Measurements from ENCODE around the gene RNASEH2C.
"Not testable (repeated sequence)": the region's sequence is repeated elsewhere in the genome, so short reads cannot be mapped to it uniquely, and the experiment has no call there.

The RNASEH2C gene

DNA sequence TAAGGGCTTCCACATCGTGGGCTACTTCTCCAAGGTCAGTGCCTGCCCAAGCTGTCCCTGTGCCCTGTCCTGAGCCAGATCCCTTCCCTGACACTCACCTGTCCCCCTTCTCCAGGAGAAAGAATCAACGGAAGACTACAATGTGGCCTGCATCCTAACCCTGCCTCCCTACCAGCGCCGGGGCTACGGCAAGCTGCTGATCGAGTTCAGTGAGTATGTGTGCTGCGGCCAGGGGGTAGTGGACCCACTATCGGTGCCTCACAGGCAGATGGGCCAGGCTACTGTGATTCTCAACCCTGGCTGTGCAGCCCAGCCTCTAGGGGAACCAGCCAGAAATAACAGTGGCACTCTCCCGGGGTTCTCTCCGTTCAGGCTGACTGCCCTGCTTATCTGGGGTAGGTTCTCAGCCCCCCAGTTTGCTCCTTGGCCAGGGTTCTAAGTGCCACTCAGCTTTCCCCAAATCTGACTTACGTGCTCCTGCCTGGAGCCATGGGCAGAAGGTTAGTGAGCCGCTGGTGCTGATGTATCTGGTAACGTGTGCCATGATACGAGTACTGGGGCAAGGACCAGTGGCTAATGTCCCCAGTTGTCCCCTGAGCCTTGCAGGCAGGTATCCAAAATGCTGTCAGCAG lies 3.7 kb downstream of the RNASEH2C start:
- DNase-seq (ENCODE audit: low read depth) = no peak

DNA sequence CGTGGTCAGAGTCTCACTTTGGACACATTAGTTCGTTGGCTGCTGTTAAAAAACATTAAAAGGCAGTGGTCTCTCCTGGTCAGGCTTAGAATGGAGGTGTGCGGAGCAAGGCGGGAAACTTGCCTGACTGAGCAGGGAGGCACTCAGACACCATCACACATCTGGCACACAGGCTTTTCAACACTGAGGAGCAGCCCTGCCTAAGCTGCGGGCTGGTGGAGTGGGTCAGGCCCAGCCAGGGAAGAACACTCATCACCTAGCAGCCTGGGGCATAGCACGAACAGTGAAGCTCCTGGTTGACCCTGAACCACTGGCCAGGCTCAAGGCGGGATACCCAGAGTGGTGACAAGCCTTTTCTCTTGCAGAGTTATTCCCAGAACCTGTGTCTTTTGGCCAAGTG lies 4.3 kb downstream of the RNASEH2C start:
- DNase-seq (ENCODE audit: low read depth) = no peak

DNA sequence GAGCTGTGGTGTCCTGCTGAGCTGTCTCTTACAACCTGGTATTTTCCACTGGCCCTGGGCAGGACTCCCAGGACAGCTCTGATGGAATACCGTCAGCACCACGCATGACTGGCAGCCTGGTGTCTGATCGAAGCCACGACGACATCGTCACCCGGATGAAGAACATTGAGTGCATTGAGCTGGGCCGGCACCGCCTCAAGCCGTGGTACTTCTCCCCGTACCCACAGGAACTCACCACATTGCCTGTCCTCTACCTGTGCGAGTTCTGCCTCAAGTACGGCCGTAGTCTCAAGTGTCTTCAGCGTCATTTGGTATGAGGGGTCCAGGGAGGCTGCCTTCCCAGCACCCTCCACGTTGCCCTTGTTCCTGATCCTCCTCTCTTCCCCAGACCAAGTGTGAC lies 6.2 kb downstream of the RNASEH2C start:
- DNase-seq (ENCODE audit: low read depth) = no peak

DNA sequence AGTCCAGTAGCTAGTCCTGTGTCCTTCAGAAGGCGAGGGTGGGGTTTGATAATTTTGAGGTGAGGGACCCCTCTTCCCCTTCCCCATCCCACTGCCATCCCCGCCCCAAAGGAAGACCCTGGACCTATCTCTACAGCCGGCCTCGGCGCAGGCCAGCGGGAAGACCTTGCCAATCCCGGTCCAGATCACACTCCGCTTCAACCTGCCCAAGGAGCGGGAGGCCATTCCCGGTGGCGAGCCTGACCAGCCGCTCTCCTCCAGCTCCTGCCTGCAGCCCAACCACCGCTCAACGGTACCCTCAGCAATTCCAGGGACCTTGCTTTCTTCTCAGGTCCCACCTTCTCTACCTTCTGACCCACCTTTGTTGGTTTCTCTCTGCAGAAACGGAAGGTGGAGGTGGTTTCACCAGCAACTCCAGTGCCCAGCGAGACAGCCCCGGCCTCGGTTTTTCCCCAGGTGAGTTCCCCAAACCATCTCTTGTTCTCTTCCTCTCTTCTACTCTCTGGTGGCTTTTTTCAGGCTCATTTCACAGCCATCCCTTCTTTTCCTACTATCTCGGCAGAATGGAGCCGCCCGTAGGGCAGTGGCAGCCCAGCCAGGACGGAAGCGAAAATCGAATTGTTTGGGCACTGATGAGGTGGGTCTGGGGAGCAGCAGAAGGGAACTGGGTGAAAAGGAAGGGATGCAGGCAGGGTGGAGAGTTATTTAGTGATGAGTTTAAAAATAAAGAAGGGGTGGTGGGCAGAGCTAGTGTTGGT lies 7.2 kb downstream of the RNASEH2C start:
- no peak for DNase-seq (ENCODE audit: low read depth)

DNA sequence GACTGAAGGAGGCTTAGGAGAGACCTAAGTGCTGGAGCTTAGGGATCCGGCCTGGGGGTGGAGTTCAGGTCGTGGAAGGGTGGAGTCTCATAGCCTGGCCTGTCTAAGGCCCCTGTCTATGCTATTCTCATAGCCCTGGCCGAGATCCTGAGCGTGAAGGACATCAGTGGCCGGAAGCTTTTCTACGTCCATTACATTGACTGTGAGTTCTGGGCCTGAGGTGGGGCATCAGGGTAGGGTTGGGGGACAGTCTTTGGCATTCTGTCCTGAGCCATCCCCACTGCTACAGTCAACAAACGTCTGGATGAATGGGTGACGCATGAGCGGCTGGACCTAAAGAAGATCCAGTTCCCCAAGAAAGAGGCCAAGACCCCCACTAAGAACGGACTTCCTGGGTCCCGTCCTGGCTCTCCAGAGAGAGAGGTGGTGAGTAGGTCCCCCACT lies 7.9 kb downstream of the RNASEH2C start:
- no peak for DNase-seq (ENCODE audit: low read depth)

DNA sequence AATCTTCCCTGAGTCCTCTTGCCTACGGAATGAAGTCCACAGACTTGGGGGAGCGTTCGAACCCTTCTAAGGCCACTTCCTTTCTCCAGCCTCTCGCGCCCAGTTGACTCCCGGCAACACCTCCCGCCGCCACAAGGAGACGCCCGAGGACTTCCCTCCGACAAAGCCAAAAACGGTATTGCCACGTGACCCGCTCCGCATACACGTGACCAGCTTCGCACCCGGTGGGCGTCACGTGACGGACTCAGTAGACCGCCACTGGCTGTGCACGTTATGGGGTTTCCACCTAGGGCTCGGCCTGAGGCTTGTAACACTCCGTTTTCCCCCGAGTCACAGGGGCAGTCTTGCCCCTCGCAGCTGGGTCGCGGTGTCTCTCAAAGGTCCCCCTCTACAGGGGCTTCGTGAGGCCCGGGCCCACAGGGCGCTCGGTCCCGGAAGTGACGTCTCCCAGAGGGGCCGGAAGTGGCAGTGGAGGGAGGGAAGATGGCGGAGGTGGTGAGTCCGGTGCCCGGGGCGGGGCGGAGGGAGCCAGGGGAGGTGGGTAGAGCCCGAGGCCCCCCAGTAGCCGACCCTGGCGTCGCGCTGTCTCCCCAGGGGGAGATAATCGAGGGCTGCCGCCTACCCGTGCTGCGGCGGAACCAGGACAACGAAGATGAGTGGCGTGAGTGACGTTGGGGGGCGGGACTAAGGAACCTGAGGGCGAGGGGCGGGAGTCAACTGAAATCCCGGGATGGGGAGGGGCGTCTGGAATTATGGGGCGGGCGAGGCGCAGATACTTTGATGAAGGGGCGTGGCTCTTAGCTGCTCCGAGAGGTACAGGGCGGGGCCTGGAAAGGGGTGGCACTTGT lies 8.6 kb downstream of the RNASEH2C start, which contains the start of gene KAT5:
Gene KAT5 (plus strand): TSS at position 468 of the 848 bp plus-strand sequence. CDS start 16 bp downstream, at position 484.
- DNase-seq (ENCODE audit: low read depth) = peak; percentile 98

DNA sequence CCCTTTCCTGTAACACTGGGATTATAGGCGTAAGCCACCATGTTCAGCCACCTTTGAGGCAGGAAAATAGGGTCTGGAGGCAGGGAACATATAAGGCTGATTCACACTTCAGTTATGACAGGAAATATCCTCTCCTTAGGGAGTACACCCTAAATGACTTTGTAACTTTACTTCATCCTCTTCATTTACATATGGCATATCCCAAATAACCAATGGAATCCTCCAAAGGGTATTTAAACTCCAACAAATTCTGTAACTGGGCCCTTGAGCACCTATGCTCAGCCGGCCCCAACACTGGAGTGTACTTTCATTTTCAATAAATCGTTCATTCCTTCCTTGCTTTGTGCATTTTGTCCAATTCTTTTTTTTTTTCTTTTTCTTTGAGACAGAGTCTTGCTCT lies 10.2 kb downstream of the RNASEH2C start:
- DNase-seq (ENCODE audit: low read depth) = no peak

DNA sequence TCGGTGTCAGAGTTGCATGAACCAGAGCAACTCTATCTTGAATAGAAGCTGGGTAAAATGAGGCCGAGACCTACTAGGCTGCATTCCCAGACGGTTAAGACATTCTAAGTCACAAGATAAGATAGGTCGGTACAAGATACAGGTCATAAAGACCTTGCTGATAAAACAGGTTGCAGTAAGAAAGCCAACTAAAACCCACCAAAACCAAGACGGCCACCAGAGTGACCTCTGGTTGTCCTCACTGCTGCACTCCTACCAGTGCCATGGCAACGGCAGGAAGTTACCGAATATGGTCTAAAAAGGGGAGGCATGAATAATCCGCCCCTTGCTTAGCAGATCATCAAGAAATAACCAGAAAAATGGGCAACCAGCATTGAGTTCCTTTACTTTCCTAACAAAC lies 10.9 kb downstream of the RNASEH2C start:
- no peak for DNase-seq (ENCODE audit: low read depth)

DNA sequence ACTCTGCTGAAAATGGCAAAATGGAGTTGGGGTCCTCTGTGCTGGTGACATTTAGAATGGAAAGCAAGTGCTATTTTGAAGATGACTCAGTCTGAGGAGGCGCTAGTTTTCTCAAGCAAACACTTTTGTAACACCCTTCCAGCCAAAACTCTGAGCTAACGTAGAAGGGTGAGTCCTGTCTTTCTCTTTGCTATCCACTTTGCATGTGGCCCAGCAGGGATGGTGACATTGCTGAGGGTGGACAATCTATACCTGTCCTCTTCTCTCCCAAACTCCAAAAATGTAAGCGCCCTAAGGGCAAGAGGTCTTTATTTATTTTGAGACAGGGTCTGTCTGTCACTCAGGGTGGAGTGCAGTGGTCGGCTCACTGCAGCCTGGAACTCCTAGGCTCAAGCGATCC lies 12.1 kb downstream of the RNASEH2C start:
- no peak for DNase-seq (ENCODE audit: low read depth)

DNA sequence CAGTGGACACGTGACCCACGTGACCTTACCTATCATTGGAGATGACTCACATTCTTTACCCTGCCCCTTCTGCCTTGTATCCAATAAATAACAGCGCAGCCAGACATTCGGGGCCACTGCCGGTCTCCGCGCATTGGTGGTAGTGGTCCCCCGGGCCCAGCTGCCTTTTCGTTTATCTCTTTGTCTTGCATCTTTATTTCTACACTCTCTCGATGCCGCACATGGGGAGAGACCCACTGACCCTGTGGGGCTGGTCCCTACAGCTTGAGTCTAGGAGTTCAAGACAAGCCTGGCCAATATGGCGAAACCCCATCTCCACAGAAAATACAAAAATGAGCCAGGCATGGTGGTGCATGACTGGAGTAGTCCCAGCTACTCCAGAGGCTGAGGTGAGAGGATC lies 13.6 kb downstream of the RNASEH2C start:
- DNase-seq (ENCODE audit: low read depth) = not testable (repeated sequence)

DNA sequence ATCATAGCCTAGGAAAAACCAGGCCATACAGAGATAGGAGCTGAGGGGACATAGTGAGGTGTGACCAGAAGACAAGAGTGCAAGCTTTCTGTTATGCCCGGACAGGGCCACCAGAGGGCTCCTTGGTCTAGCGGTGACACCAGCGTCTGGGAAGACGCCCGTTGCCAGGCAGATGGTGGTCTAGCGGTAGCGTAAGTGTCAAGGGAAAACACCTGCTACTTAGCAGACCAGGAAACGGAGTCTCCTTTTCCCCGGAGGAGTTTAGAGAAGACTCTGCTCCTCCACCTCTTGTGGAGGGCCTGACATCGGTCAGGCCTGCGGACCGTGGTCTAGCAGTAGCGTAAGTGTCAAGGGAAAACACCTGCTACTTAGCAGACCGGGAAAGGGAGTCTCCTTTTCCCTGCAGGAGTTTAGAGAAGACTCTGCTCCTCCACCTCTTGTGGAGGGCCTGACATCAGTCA lies 14.3 kb downstream of the RNASEH2C start:
- peak; percentile 69 for DNase-seq (ENCODE audit: low read depth)

DNA sequence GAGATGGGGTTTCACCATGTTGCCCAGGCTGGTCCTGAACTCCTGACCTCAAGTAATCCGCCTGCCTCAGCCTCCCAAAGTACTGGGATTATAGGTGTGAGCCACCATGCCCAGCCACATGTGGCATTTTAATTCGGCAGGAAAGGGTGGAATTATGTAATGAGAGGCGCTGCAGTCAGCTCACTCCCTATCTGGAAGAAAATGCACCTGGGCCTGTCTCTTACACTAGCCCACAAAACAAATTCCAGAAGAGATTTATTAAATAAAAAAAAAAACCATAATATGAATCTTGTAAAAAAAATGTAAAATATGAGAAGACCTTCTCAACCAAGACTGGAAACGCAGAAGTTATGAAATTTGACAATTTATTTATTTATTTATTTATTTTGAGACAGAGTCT lies 16.8 kb downstream of the RNASEH2C start:
- no peak for DNase-seq (ENCODE audit: low read depth)

DNA sequence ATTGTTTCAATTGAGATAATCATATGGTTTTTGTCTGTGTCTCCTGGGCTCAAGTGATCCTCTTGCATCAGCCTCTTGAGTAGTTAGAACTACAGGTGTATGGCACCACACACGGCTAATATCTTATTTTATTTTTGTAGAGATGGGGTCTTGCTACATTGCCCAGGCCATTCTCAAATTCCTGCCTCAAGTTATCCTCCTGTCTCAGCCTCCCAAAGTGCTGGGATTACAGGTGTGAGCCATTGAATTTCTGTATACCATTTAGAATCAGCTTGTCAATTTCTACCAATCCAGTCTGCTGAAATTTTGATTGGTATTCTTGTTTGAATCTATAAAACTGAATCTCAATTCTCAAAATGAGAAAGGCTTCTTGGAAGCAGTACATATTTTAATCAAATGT lies 18.9 kb downstream of the RNASEH2C start:
- DNase-seq (ENCODE audit: low read depth) = no peak

DNA sequence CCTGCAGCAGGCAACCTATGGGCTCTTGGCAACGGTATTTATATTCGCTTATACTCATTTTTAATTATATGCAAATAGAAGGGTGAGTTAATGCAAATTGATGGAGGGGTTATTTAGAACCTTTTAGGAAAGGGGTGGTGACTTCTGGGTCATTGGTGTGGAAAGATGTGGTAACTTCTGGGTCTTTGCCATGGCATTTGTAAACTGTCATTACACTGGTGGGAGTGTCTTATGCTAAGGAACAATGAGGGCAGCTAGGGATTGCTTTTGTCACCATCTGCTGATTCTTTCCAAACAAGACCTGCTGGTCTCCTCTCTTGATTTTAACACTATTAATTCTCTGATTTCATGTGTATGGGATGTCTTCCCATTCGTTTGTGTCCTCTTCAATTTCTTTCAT lies 20.2 kb downstream of the RNASEH2C start:
- no peak for DNase-seq (ENCODE audit: low read depth)

DNA sequence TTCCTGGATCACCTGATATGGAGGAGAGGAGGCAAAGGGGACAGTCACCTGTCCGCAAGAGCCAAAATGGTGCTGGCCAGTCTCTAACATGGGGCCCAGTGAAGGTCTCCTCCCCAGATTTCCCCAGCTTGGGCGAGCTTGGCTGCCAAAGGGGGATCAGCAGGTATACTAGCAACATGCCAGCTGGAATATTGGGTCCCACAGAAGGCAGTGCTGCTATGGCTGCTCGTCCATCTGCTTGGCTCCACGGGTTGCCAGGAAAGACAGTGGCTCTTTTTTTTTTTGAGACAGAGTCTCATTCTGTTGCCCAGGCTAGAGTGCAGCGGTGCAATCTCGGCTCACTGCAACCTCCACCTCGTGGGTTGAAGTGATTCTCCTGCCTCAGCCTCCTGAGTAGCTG lies 21.3 kb downstream of the RNASEH2C start:
- no peak for DNase-seq (ENCODE audit: low read depth)

DNA sequence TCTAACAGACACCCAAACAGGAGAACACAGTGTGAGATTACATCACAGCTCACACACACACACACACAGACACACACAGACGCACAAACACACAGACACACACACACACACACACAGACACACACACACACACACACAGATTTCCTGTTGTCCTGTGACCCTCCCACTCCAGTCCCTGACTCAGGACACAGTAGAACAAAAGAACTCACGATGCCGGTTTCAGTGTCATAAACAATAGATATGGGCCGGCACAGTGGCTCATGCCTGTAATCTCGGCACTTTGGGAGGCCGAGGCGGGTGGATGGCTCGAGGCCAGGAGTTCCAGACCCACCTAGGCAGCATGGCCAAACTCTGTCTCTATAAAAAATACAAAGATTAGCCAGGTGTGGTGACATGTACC lies 22.4 kb downstream of the RNASEH2C start:
- DNase-seq (ENCODE audit: low read depth) = no peak

DNA sequence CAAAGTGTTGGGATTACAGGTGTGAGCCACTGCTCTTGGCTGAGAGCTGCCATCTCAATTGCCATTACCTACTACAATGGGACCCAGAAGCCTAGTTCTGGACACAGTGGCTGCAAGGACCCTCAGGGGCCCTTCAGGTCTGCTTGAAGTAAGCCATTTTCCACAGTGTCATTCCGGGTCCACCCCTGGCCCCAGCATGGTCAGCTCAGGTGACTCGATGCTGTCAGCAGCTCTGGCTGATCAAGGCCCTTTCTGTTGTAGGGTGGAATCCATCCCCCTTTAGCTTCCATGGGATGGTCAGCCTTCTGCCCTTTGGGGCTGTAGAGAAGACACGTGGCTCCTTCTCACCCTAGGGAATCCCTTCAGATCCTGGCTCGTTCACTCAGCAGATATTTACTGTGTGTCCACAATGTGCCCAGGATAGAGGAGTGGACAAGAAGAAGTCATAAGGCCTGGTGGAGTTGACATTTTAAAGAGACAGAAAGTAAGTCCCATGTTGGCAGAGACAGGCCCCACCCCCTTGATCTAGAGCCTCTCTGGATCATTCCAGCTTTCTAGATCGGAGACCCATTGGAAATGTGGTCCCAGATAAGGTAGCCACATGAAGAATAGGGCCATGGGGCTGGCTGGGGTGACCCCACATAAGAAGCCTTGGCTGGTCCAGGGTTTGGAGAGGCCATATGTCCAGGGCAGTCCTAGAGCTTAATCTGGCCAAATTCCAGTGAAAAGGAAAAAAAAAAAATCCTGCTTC lies 23.6 kb downstream of the RNASEH2C start:
- DNase-seq (ENCODE audit: low read depth) = no peak

DNA sequence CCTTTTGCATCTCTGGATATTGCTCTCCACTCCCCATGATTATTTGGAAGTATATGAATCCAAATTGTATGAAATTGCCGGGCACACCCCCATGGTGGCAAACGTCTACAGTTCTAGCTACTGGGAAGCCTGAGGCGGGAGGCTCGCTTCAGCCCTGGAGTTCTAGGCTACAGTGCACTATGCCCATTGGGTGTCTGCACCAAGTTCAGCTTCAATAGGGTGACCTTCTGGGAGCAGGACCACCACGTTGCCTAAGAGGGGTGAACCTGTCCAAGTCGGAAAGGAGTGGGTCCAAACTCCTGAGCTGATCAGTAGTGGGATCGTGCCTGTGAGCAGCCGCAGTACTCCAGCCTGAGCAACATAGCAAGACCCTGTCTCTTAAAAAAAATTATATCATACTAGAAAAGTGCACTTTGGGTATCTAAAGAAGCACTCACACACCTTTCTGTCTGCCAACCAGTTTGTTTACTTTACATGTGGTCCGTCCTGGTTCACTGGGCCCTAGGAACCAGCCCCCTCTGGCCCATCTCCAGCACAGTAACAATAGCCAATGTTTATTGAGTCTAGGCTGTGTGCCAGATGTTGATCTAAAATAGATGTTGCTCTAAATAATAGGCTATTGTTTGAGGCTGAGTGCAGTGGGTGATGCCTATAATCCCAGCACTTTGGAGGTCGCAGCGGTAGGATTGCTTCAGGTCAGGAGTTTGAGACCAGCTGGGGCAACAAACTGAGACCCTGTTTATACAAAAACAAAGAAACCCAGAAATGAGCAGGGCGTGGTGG lies 24.9 kb downstream of the RNASEH2C start:
- no peak for DNase-seq (ENCODE audit: low read depth)

DNA sequence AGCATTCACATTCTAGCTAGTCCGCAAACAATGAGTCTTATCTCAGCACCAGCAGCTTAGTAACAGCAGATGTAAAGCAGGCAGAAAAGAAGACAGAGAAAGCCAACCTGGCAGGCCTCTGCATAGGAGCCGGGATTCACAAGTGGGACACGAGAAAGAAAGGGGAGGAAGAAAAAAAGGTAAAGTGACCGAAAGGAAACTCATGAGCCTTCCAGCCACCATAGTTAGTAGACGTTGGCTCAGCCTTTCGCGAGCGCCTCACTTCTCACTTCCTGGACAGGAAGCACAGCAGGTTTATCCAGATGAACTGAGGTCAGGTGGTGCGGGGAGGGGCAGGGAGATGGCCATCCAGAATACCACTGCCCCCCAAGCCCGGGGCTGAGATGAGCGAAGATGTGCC lies 28.2 kb downstream of the RNASEH2C start:
- DNase-seq (ENCODE audit: low read depth) = no peak

DNA sequence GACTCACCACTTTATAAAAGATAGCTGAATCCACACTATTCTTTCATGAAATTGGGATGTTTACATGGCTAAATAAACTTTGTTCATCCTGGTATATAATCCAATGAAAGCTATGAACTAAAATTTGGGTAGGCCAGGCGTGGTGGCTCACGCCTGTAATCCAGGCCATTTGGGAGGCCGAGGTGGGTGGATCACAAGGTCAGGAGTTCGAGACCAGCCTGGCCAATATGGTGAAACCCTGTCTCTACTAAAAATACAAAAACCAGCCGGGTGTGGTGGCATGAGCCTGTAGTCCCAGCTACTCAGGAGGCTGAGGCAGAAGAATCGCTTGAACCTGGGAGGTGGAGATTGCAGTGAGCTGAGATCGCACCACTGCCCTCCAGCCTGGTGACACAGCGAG lies 28.8 kb downstream of the RNASEH2C start:
- DNase-seq (ENCODE audit: low read depth) = not testable (repeated sequence)

DNA sequence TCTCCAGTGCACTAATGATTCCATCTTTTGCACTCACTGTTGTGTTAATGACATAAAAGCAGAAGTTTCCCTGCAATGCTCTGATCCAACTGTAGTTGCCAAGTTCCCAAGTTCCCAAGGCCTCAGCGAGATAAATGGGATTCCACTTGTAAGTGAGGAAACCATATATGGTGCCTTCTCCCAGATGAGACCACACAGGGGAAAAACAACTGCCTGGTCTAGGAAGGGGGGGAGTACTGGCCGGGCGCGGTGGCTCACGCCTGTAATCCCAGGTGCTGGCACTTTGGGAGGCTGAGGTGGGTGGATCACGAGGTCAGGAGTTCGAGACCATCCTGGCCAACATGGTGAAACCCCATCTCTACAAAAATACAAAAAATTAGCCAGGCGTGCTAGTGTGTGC lies 34.6 kb downstream of the RNASEH2C start:
- DNase-seq (ENCODE audit: low read depth) = no peak
